CD4-positive, CD25-positive, alpha-beta regulatory T cell (primary cell): ENCODE measurements around the gene NPM1. TPM values are rescaled to one million over a fixed set of nuclear protein-coding genes. Genes with fewer than 3 reads are reported as not detected.
"Not testable (repeated sequence)": the region's sequence is repeated elsewhere in the genome, so short reads cannot be mapped to it uniquely, and the experiment has no call there.

Experiments used
- ATAC-seq, 2 donors: fragments of 150-1000 bp; cut with Tn5 transposase; one replicate each; pipeline ENCODE4 v1.10.0; 2021; ENCODE audit warnings: low read depth in 2 of 2, moderate number of reproducible peaks in 2 of 2, moderate library complexity in 1 of 2
- DNase-seq, 3 donors: peaks; one replicate each; pipeline versions ENCODE4 v3.0.0 to v3.0.0-alpha.2; 2012 to 2022; ENCODE audit warnings: mixed read lengths in 1 of 3
- H3K27ac ChIP-seq: one replicate; pipeline ENCODE4 v1.7.0; 2013; ENCODE audit warnings: mild to moderate bottlenecking, low read length; ENCODE audit not compliant: insufficient read depth, poor library complexity, severe bottlenecking
- H3K27me3 ChIP-seq: one replicate; pipeline ENCODE4 v1.7.0; 2013; ENCODE audit warnings: low read length; ENCODE audit not compliant: control insufficient read depth, insufficient read depth
- H3K36me3 ChIP-seq: one replicate; pipeline ENCODE4 v1.7.0; 2013; ENCODE audit warnings: mild to moderate bottlenecking, low read length, moderate library complexity; ENCODE audit not compliant: control insufficient read depth, insufficient read depth
- H3K4me1 ChIP-seq: 2 replicates; pipeline ENCODE4 v1.7.0; 2013; ENCODE audit warnings: mild to moderate bottlenecking, low read length; ENCODE audit not compliant: insufficient read depth, control insufficient read depth, poor library complexity, severe bottlenecking
- H3K4me3 ChIP-seq: one replicate; pipeline ENCODE4 v1.7.0; 2013; ENCODE audit warnings: low read depth, mild to moderate bottlenecking, low read length, moderate library complexity
- H3K9me3 ChIP-seq, 2 experiments: 1 replicate in 1 of 2; 2 replicates in 1 of 2; pipeline ENCODE4 v1.7.0; 2013; ENCODE audit warnings: low read length in 2 of 2, mild to moderate bottlenecking in 1 of 2, moderate library complexity in 1 of 2; ENCODE audit not compliant: control insufficient read depth in 2 of 2
- H3K27ac Mint-ChIP-seq, 3 donors: one replicate each; pipeline ENCODE4 v1.8.0; 2020 to 2022; ENCODE audit warnings: mild to moderate bottlenecking in 3 of 3, mixed read lengths in 3 of 3, moderate library complexity in 2 of 3
- H3K27me3 Mint-ChIP-seq: one replicate; pipeline ENCODE4 v1.8.0; 2022; ENCODE audit warnings: mild to moderate bottlenecking, mixed read lengths
- H3K36me3 Mint-ChIP-seq: one replicate; pipeline ENCODE4 v1.8.0; 2020; ENCODE audit warnings: mixed read lengths
- H3K4me1 Mint-ChIP-seq, 4 donors: one replicate each; pipeline ENCODE4 v1.8.0; 2020 to 2022; ENCODE audit warnings: mixed read lengths in 4 of 4, mild to moderate bottlenecking in 1 of 4
- H3K4me3 Mint-ChIP-seq, 4 donors: one replicate each; pipeline ENCODE4 v1.8.0; 2020 to 2022; ENCODE audit warnings: mild to moderate bottlenecking in 4 of 4, mixed read lengths in 4 of 4, moderate library complexity in 3 of 4
- H3K9me3 Mint-ChIP-seq, 7 donors: one replicate each; pipeline ENCODE4 v1.8.0; 2020 to 2022; ENCODE audit warnings: mixed read lengths in 7 of 7, mild to moderate bottlenecking in 3 of 7, moderate library complexity in 2 of 7
- polyA plus RNA-seq, 4 donors: library from polyadenylated mRNA; unstranded; fragments of 300-500 nt; fragmentation: Illumina TruSeq; gene quantifications; one replicate each; pipeline ENCODE4 v1.2.3, GENCODE V29; 2021
- total RNA-seq: library from RNA; stranded (reverse); gene quantifications from one replicate; pipeline ENCODE4 v1.2.3, GENCODE V29; 2022

NPM1 gene
- total and polyA plus RNA-seq, 5 donors from 2014 or later: 624 to 813 (median 766) TPM

DNA sequence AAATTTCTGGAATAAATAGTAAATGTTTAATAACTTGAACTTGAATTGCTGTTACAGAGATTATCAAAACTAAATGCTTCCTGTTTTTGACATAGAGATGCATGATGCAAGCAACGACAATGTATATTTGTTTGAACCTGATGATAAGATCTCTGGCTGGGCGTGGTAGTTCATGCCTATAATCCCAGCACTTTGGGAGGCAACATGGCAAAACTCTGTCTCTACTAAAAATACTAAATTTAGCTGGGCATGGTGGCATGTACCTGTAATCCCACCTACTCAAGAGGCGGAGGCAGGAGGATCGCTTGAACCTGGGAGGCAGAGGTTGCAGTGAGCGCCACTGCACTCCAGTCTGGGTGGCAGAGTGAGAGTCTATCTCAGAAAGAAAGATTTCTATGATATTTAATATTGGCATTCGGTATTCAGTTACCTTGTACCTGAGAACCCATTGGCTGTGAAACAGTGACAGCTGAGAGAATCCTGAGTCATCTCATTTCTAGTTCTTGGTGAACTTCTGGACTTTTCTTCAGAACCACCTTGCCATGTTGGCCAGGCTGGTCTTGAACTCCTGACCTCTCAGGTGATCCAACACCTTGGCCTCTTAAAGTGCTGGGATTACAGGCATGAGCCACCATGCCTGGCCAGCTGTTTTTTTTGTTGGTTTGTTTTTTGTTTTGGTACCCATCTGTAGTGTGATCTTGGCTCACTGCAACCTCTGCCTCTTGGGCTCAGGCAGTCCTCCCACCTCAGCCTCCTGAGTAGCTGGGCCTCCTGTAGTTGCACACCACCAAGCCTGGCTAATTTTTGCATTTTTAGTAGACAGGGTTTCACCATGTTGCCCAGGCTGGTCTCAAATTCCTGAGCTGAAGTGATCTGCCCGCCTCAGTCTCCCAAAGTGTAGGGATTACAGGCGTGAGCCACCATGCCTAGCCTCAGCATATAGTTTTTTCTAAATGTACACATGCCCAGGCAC, 21.8 kb downstream of the NPM1 start:
- Histone ChIP-seq H3K9me3 (no peaks in the 10 kb centered on the region), H3K4me3 (peak overlapping the region; percentile 26), H3K36me3 (peaks cover 91% of the 10 kb centered on the region), H3K27me3 (no peaks in the 10 kb centered on the region), H3K4me1 (peaks cover 3% of the 10 kb centered on the region), H3K27ac (no peak overlapping the region)
- peak overlapping the region in 2 of 3 donors; percentile 66 to 91 for H3K27ac Mint-ChIP-seq
- DNase-seq (no peak), ATAC-seq (no peak)
- peak overlapping the region in 3 of 4 donors; percentile 21 to 58 (median 51) for H3K4me3 Mint-ChIP-seq
- peaks cover 63% of the 10 kb centered on the region for H3K36me3 Mint-ChIP-seq
- H3K9me3 Mint-ChIP-seq: peaks cover 0 to 4% (median 0%) of the 10 kb centered on the region in 7 donors
- H3K4me1 Mint-ChIP-seq: peaks cover 37 to 49% (median 43%) of the 10 kb centered on the region in 4 donors
- no peaks in the 10 kb centered on the region for H3K27me3 Mint-ChIP-seq

DNA sequence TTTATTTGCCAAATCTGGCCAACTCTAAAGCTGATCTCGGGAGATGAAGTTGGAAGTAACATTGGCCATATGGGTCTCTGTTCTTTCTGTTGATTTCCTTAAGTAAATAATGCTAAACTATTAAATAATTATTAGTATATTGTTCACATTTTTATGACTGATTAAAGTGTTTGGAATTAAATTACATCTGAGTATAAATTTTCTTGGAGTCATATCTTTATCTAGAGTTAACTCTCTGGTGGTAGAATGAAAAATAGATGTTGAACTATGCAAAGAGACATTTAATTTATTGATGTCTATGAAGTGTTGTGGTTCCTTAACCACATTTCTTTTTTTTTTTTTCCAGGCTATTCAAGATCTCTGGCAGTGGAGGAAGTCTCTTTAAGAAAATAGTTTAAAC, 22.5 kb downstream of the NPM1 start:
- Histone ChIP-seq H3K4me1 (peaks cover 3% of the 10 kb centered on the region), H3K9me3 (no peaks in the 10 kb centered on the region), H3K36me3 (peaks cover 86% of the 10 kb centered on the region), H3K27ac (no peak overlapping the region), H3K27me3 (no peaks in the 10 kb centered on the region), H3K4me3 (no peak overlapping the region)
- DNase-seq: no peak
- no peak for ATAC-seq
- no peak overlapping the region for H3K4me3 Mint-ChIP-seq
- peaks cover 37 to 44% (median 42%) of the 10 kb centered on the region in 4 donors for H3K4me1 Mint-ChIP-seq
- H3K27ac Mint-ChIP-seq: peak overlapping the region in 1 of 3 donors; percentile 48
- H3K9me3 Mint-ChIP-seq: peaks cover 0 to 4% (median 0%) of the 10 kb centered on the region in 7 donors
- H3K36me3 Mint-ChIP-seq: peaks cover 63% of the 10 kb centered on the region
- no peaks in the 10 kb centered on the region for H3K27me3 Mint-ChIP-seq

DNA sequence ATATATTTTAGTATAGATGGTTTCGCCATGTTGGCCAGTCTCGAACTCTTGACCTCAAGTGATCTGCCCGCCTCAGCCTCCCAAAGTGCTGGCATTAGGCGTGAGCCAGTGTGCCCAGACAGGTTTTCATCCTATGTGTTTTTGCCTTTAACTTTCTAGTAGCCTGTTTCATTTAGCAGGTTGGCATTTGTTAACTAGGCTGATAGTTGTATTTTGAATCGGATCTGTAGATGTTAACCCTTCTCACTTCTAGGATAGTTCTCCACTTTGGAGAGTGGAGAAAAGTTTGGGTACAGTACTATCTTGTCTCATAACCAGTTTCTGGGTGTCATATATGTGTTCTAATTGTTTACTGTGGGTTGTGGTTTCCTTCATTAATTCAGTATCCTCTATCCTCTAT, 24.5 kb downstream of the NPM1 start:
- H3K27me3 Mint-ChIP-seq: no peaks in the 10 kb centered on the region
- H3K4me1 Mint-ChIP-seq: peaks cover 21 to 28% (median 26%) of the 10 kb centered on the region in 4 donors
- Histone ChIP-seq H3K36me3 (peaks cover 66% of the 10 kb centered on the region), H3K4me3 (no peak overlapping the region), H3K4me1 (peaks cover 3% of the 10 kb centered on the region), H3K9me3 (no peaks in the 10 kb centered on the region), H3K27me3 (no peaks in the 10 kb centered on the region), H3K27ac (no peak overlapping the region)
- peak overlapping the region in 1 of 3 donors; percentile 23 for H3K27ac Mint-ChIP-seq
- H3K36me3 Mint-ChIP-seq: peaks cover 44% of the 10 kb centered on the region
- H3K4me3 Mint-ChIP-seq: no peak overlapping the region
- ATAC-seq (no peak), DNase-seq (no peak)
- H3K9me3 Mint-ChIP-seq: no peaks in the 10 kb centered on the region

DNA sequence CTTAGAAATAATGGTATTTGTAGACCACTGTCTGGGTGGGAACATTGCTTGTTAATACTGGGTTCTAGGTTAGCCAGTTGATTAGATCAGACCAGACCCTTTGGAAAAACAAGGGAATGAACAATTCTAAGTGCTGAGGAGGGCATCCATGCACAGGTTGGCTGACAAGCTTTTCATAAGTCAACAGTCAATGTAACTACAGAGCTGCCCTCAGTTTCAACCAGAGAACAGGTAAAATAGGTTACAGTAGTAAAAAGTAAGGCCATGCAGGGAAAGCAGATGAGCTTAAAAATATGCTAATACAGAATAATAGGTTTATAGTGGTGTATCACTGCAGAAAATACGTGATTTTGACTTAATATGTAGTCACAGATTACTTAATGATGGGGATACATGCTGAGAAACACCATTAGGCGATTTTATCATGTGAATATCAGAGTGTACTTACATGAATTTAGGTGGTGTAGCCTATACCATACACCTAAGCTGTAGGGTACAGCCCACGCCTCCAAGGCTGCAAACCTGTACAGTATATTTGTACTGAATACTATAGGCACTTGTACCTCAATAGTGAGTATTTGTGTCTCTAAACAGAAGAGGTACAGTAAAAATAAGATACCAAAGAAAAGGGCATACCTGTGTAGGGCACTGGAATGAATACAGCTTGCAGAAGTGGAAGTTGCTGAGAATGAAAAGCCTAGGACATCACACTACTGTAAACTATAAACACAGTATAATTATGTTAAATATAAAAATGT, 25.7 kb downstream of the NPM1 start:
- H3K4me3 ChIP-seq: no peak overlapping the region
- peaks cover under 1% of the 10 kb centered on the region for H3K4me1 ChIP-seq
- Mint-ChIP-seq H3K36me3 (peaks cover 34% of the 10 kb centered on the region), H3K9me3 (no peaks in the 10 kb centered on the region), H3K27me3 (no peaks in the 10 kb centered on the region), H3K4me1 (peaks cover 14 to 17% (median 15%) of the 10 kb centered on the region in 4 donors), H3K27ac (peak overlapping the region in 2 of 3 donors; percentile 14 to 79), H3K4me3 (no peak overlapping the region)
- no peaks in the 10 kb centered on the region for H3K27me3 ChIP-seq
- H3K9me3 ChIP-seq: no peaks in the 10 kb centered on the region
- ATAC-seq (peak in 1 of 2 donors; percentile 26), DNase-seq (no peak)
- no peak overlapping the region for H3K27ac ChIP-seq
- peaks cover 55% of the 10 kb centered on the region for H3K36me3 ChIP-seq

DNA sequence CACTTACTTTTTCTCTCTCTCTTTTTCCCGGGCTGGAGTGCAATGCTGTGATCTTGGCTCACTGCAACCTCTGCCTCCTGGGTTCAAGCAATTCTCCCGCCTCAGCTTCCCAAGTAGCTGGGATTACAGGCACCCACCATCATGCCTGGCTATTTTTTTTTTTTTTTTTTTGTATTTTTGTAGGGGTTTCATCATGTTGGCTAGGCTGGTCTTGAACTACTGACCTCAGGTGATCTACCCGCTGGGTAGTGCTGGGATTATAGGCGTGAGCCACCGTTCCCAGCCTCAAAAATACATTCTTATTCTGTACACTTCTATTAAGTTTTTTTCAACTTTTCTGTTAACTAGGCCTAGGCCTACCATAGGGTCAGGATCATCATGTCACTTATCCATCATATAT, 26.3 kb downstream of the NPM1 start:
- not testable (repeated sequence) for H3K9me3 ChIP-seq, H3K4me1 ChIP-seq, H3K27ac Mint-ChIP-seq, H3K4me3 ChIP-seq, H3K27me3 Mint-ChIP-seq, H3K9me3 Mint-ChIP-seq, ATAC-seq, H3K4me3 Mint-ChIP-seq, H3K27me3 ChIP-seq, H3K27ac ChIP-seq, DNase-seq
- peaks cover 8 to 17% (median 11%) of the 10 kb centered on the region in 4 donors for H3K4me1 Mint-ChIP-seq
- peaks cover 30% of the 10 kb centered on the region for H3K36me3 Mint-ChIP-seq
- H3K36me3 ChIP-seq: peaks cover 48% of the 10 kb centered on the region

DNA sequence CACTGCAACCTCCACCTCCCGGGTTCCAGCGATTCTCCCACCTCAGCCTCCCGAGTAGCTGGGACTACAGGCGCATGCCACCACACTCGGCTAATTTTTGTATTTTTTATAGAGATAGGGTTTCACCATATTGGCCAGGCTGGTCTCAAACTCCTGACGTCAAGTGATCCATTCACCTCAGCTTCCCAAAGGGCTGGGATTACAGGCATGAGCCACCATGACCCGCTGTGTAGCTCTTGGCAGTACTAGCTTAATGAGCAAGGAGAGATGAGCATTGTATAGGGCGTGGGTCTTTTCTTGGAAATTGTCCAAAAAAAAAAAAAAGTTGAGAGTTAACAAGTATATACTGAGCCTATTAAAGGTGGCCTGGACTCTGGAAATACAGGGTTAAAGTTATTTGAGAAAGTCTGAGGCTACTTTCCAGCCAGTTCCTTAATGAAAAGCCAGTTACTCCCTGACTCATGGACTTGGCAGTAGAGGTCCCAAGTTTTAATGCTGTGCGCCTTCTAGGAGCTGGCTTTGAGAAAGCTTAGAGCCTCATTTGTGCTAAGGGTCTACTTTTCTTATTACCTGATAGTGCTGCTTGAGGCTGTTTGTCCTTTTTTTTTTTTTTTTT, 27.6 kb downstream of the NPM1 start:
- H3K36me3 Mint-ChIP-seq: peaks cover 23% of the 10 kb centered on the region
- H3K27me3 Mint-ChIP-seq: no peaks in the 10 kb centered on the region
- no peak overlapping the region for H3K27ac Mint-ChIP-seq
- peaks cover 3 to 14% (median 7%) of the 10 kb centered on the region in 4 donors for H3K4me1 Mint-ChIP-seq
- no peaks in the 10 kb centered on the region for H3K9me3 Mint-ChIP-seq
- Histone ChIP-seq H3K4me3 (no peak overlapping the region), H3K9me3 (no peaks in the 10 kb centered on the region), H3K27ac (no peak overlapping the region), H3K27me3 (no peaks in the 10 kb centered on the region), H3K4me1 (peaks cover 19% of the 10 kb centered on the region), H3K36me3 (peaks cover 37% of the 10 kb centered on the region)
- peak overlapping the region in 1 of 4 donors; percentile 56 for H3K4me3 Mint-ChIP-seq
- DNase-seq: no peak
- ATAC-seq: no peak
